Aorta (tissue), 5 donors: Measurements from ENCODE around the gene ATF6. TPM values are rescaled to one million over a fixed set of nuclear protein-coding genes. Genes with fewer than 3 reads are reported as not detected.
"Not testable (repeated sequence)": the region's sequence is repeated elsewhere in the genome, so short reads cannot be mapped to it uniquely, and the experiment has no call there.

Experiments used
- ATAC-seq: fragments of 200-7000 bp; cut with Tn5 transposase; one replicate; pipeline ENCODE4 v1.9.1; 2022; ENCODE audit warnings: moderate library complexity; ENCODE audit not compliant: low FRiP score
- DNase-seq, 2 donors: peaks; one replicate each; pipeline ENCODE4 v3.0.0-alpha.2; 2020
- H3K27ac ChIP-seq, 2 donors: one replicate each; pipeline ENCODE4 v1.5.1; 2013; ENCODE audit warnings: low read length in 2 of 2, mild to moderate bottlenecking in 2 of 2, moderate library complexity in 2 of 2, control low read depth in 1 of 2, inconsistent platforms in 1 of 2, low read depth in 1 of 2
- H3K27me3 ChIP-seq, 2 donors: one replicate each; pipeline ENCODE4 v1.6.1; 2013; ENCODE audit warnings: control low read depth in 1 of 2, low read length in 1 of 2, mild to moderate bottlenecking in 1 of 2, moderate library complexity in 1 of 2; ENCODE audit not compliant: insufficient read depth in 2 of 2, control insufficient read depth in 1 of 2
- H3K36me3 ChIP-seq, 2 donors: one replicate each; pipeline ENCODE4 v1.6.1; 2013; ENCODE audit warnings: control low read depth in 1 of 2, low read length in 1 of 2, mild to moderate bottlenecking in 1 of 2; ENCODE audit not compliant: insufficient read depth in 2 of 2, control insufficient read depth in 1 of 2
- H3K4me1 ChIP-seq, 2 donors: one replicate each; pipeline ENCODE4 v1.6.1; 2013; ENCODE audit warnings: low read length in 2 of 2, control low read depth in 1 of 2, mild to moderate bottlenecking in 1 of 2, moderate library complexity in 1 of 2; ENCODE audit not compliant: insufficient read depth in 2 of 2, control insufficient read depth in 1 of 2
- H3K4me3 ChIP-seq, 2 donors: one replicate each; pipeline ENCODE4 v1.5.1; 2013; ENCODE audit warnings: low read length in 2 of 2, control low read depth in 1 of 2, mild to moderate bottlenecking in 1 of 2
- H3K9me3 ChIP-seq: one replicate; pipeline ENCODE4 v1.6.1; 2013; ENCODE audit warnings: mild to moderate bottlenecking, low read length; ENCODE audit not compliant: control insufficient read depth
- WGBS, 2 donors: extraction: QIAGEN DNeasy Blood & Tissue Kit; methylation state at CpG; one replicate each; pipeline ENCODE4 v1.1.7; 2013; 5-methylcytosine and 5-hydroxymethylcytosine counted together
- intact Hi-C, 2 donors: fragments of 100-400 bp; cut with DNase I; formaldehyde crosslinking; loops; one replicate each; pipeline versions ENCODE4 v1.14.2 to v1.15.0; 2022
- polyA plus RNA-seq, 2 donors: library from polyadenylated mRNA; stranded (reverse); fragments of 200-250 nt; gene quantifications; one replicate each; pipeline ENCODE4 v1.2.3, GENCODE V29; 2013
- total RNA-seq, 2 donors: library from RNA; stranded (reverse); fragmentation: NEBNext Ultra II Directional; extraction: Animal tissue kit (Norgen Biotek cat#: 25700); gene quantifications; one replicate each; pipeline ENCODE4 v1.2.1, GENCODE V29; 2021
- donor health status: healthy with polysubstance abuse.
- donor health status: Bipolar disorder and iron deficiency.
- donor health status: DM: no; HTN: no; CAD: no.
- donor health status: DM: no; HTN: no; CAD: no.
- donor health status: DM: yes; HTN: yes; CAD: no.

The ATF6 gene
- total and polyA plus RNA-seq, 4 donors: 6.1 to 30.5 (median 18.7) TPM

- WGBS, 2 donors: 98 to 100% methylated on average over 4 of the region's 4 CpGs
- H3K4me3 ChIP-seq: no peak overlapping the region
- DNase-seq (no peak), ATAC-seq (no peak)
- no peaks in the 10 kb centered on the region for H3K27me3 ChIP-seq
- intact Hi-C loops: no loop called here
- H3K4me1 ChIP-seq: no peaks in the 10 kb centered on the region
- peaks cover 5 to 6% of the 10 kb centered on the region in 2 donors for H3K36me3 ChIP-seq
- no peaks in the 10 kb centered on the region for H3K9me3 ChIP-seq
- no peak overlapping the region for H3K27ac ChIP-seq
Measured at GRCh38 chr1:161825831-161826230, 59.7 kb downstream of the ATF6 start.

DNA sequence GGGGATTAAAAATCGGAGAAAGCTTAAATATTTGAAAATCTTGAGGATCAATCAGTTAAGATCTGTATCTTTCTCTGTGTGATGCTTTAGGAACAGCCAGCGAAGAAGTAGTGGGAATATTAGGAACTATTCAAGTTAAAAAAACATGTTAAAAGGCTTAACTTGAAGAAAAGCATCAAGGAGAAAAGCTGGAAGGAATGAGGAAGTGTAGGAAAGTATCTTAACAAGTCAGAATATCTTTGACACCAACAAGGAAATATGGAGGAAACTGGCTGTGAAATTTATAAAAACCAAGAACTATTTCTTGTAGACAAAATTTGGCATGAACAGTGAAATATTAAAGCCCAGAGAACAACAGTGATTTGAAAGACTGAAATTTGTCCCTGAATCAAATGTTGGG, 60.4 kb downstream of the ATF6 start:
- 94 to 97% methylated on average over 2 of the region's 2 CpGs for WGBS, 2 donors
- ATAC-seq (no peak), DNase-seq (no peak)
- H3K4me3 ChIP-seq: no peak overlapping the region
- H3K27ac ChIP-seq: no peak overlapping the region
- H3K27me3 ChIP-seq: no peaks in the 10 kb centered on the region
- intact Hi-C loops: no loop called here
- H3K9me3 ChIP-seq: no peaks in the 10 kb centered on the region
- H3K4me1 ChIP-seq: no peaks in the 10 kb centered on the region
- peaks cover 2% of the 10 kb centered on the region in 2 donors for H3K36me3 ChIP-seq

DNA sequence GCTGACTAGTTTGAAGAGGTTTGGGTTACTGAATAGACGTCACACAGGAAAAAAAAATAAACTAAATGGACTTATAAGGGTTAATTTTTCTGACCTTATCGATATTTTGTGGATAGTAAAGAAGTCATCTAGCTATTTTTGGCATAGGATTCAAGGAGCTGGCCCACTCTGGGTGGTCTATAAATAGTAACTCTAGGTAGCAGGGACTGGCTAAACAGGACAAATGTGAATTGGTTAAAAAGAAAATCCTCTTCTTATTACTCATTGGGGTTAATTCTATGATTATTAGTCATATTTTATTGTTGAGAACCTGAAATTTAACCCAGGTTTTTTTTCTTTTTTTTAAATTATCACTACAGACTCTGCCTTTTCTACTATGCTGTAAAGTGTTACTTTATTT, 61.7 kb downstream of the ATF6 start:
- DNase-seq (no peak), ATAC-seq (no peak)
- 34 to 49% methylated on average over 2 of the region's 2 CpGs for WGBS, 2 donors
- H3K9me3 ChIP-seq: no peaks in the 10 kb centered on the region
- H3K27me3 ChIP-seq: no peaks in the 10 kb centered on the region
- no peak overlapping the region for H3K4me3 ChIP-seq
- H3K4me1 ChIP-seq: no peaks in the 10 kb centered on the region
- no peaks in the 10 kb centered on the region for H3K36me3 ChIP-seq
- intact Hi-C loops: no loop called here
- H3K27ac ChIP-seq: no peak overlapping the region

- H3K4me1 ChIP-seq, H3K27me3 ChIP-seq, intact Hi-C loops, H3K27ac ChIP-seq, DNase-seq, H3K36me3 ChIP-seq, H3K9me3 ChIP-seq, H3K4me3 ChIP-seq, ATAC-seq: not testable (repeated sequence)
- 97% methylated on average over 10 of the region's 10 CpGs for WGBS, 2 donors
Measured at GRCh38 chr1:161832299-161832907, 66.3 kb downstream of the ATF6 start.

DNA sequence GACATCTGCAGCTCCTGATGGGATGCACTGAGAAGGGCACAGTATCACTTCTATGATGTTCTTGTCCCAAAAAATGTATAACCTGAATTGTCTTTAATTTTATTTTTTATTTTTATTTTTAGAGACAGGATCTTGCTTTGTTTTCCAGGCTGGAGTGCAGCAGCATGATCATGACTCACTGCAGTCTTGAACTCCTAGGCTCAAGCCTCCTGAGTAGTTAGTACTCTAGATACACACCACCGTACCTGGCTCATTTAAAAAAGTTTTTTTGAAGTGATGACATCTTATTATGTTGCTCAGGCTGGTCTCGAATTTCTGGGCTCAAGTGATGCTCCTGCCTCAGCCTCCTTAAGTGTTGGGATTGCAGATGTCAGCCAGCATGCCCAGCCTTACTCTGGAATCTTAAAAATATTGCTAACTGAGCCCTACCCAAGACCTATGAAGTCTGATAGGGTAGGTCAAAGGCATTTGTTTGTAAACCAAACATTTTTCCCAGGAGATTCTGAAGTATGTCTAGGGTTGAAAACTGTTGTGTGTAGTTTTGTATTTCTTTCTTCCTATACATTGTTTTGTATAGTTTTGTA, 68.9 kb downstream of the ATF6 start:
- no peak for DNase-seq
- no peak for ATAC-seq
- Histone ChIP-seq H3K4me1 (no peaks in the 10 kb centered on the region), H3K27me3 (no peaks in the 10 kb centered on the region), H3K36me3 (no peaks in the 10 kb centered on the region), H3K4me3 (no peak overlapping the region), H3K27ac (no peak overlapping the region), H3K9me3 (no peaks in the 10 kb centered on the region)
- 75 to 83% methylated on average over 2 of the region's 2 CpGs for WGBS, 2 donors
- intact Hi-C loops: loop anchor here in 1 of 2 donors (2.0 kb wide), 1 partner anchor 18 kb away; no protein-coding TSS in a partner anchor

DNA sequence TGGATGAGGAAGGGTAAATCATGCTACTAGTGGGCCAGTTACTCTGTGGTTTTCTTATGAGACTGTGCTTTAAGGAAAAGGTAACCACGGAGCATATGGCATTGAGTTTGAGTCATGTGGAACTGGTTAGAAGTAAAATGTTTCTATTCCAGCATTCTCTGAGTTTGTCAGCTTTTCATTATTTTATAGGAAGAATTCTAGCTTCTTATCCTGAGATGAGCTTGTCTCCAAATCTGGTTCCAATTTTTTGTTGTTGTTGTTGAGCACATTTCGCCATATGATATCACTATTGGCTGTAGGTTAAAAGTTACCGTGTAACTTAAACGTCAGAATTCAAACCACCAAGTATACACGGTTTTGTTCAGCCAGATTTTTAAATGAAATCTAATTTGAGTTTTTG, 69.9 kb downstream of the ATF6 start:
- H3K9me3 ChIP-seq: no peaks in the 10 kb centered on the region
- no peaks in the 10 kb centered on the region for H3K27me3 ChIP-seq
- H3K36me3 ChIP-seq: no peaks in the 10 kb centered on the region
- no peak overlapping the region for H3K4me3 ChIP-seq
- no peak overlapping the region for H3K27ac ChIP-seq
- 33 to 36% methylated on average over 5 of the region's 5 CpGs for WGBS, 2 donors
- ATAC-seq: no peak
- H3K4me1 ChIP-seq: no peaks in the 10 kb centered on the region
- intact Hi-C loops: no loop called here
- no peak for DNase-seq

DNA sequence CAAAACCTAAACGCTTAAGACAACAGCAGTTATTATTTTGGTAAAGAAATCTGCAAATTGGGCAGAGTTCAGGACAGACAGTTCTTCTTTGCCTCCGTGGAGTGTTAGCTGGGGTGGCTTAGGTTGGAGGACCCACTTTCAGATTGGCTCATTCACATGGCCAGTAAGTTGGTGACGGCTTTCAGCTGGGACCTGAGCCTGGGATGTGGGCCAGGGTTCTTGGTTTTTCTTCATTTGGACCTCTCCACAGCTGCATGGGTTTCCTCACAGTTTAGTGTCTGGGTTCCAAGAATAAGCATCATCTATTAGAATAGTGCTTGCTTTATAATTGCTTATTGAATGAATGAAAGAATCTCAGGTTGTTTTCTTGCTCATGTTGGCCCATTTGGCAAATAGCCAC, 72.2 kb downstream of the ATF6 start:
- peak; percentile 38 for ATAC-seq
- 32 to 49% methylated on average over 3 of the region's 3 CpGs for WGBS, 2 donors

GRCh38 chr1:161838885-161839284, 72.8 kb downstream of the ATF6 start:
- no peak overlapping the region for H3K4me3 ChIP-seq
- no peaks in the 10 kb centered on the region for H3K4me1 ChIP-seq
- H3K27ac ChIP-seq: no peak overlapping the region
- H3K9me3 ChIP-seq: no peaks in the 10 kb centered on the region
- intact Hi-C loops: no loop called here
- no peaks in the 10 kb centered on the region for H3K27me3 ChIP-seq
- ATAC-seq: no peak
- DNase-seq: no peak
- no peaks in the 10 kb centered on the region for H3K36me3 ChIP-seq

More for the DNA sequence above, 72.2 kb downstream of the ATF6 start:
- Histone ChIP-seq H3K4me3 (no peak overlapping the region), H3K9me3 (no peaks in the 10 kb centered on the region), H3K36me3 (no peaks in the 10 kb centered on the region), H3K27me3 (no peaks in the 10 kb centered on the region), H3K4me1 (no peaks in the 10 kb centered on the region), H3K27ac (no peak overlapping the region)
- no peak for DNase-seq
- intact Hi-C loops: no loop called here

DNA sequence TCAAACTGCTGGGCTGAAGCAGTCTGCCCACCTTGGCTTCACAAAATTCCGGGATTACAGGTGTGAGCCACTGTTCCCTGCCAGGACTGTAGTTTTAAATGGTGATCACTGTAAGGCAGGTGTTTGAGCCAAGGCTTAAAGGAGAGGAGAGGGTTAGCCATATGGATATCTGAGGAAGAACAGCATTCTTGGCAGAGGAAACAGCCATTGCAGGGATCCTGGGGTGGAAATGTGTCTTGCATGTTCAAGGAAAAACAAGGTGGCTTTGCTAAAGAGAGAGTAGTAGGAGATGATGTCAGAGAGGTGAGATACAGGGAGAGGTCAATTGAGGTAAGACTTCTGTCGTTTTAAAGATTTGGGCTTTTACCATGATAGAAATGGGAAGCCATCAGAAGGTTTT, 73.5 kb downstream of the ATF6 start:
- 90 to 94% methylated on average over 2 of the region's 2 CpGs for WGBS, 2 donors
- Histone ChIP-seq H3K36me3 (no peaks in the 10 kb centered on the region), H3K27ac (no peak overlapping the region), H3K4me1 (no peaks in the 10 kb centered on the region), H3K9me3 (no peaks in the 10 kb centered on the region), H3K4me3 (no peak overlapping the region), H3K27me3 (no peaks in the 10 kb centered on the region)
- DNase-seq (no peak), ATAC-seq (no peak)
- intact Hi-C loops: no loop called here
